Activated CD8-positive, alpha-beta memory T cell treated with anti-CD3 and anti-CD28 coated beads, Interleukin-2, amount 50 U/mL, for 4 hours (primary cell): ENCODE results near the gene ZNF160.
"Not testable (repeated sequence)": the region's sequence is repeated elsewhere in the genome, so short reads cannot be mapped to it uniquely, and the experiment has no call there.

Experiments used
- DNase-seq: peaks from one replicate; pipeline ENCODE4 v3.0.0-alpha.2; 2020

Gene ZNF160

DNA sequence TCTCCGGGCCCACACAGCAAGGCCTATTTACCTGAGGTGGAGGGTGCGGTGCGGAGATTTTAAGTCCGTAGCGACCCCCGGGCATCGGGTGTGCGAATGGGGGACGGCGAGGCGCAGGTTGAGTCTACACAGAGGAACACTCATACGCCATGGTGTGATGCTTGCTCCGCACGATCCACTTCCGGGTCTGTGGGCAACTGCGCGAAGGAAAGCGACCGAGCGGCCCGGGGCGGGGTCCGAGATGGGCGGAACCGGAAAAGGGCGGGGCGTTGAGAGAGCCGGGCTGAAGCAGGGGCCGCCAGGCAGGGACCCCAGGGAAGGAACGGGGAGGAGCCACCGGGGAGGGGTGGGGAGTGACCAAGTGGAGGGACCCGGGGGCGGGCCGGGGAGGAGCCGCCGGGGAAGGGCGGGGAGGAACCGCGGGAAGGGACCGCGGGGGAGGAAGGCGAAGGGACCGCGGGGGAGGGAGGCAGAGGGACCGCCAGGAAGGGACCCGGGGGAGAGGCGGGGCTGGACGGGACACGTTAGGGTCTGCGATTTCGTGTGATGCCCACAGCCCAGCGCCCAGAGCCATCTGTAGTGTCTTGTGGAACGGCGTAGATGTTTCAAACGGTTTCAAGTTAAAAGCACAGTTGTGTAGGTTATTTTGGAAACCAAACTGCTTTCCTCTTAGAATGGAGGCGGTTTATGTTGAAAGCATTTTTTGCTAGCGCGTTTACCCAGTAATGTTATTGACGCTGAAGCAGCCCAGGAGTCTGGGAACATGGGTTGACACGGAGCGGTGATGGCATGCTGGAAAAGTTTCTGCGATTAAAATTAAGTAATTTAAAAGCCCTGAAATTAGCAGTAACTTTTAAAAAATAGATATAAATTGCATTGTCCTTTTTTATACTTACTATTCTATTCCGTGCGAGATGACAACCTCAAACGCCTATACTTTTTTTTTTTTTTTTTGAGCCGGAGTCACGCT is at the start of gene ZNF160:
ZNF160 (minus strand) TSS at position 189 of the 970 bp plus-strand sequence. CDS start 17,146 bp downstream, outside the sequence.
- peak; percentile 99 for DNase-seq

DNA sequence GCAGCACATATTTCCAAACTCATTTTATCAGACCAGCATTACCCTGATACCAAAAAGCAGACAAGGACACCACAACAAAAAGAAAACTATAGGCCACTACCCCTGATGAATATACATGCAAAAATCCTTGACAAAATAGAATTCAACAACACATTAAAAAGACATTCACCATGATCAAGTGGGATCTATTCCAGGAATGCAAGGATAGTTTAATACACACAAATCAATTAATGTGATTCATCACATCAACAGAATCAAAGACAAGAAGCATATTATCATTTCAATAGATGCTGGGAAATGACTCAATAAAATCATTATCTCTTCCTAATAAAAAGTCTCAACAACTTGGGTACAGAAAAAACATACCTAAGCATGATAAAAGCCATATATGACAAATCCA is 44.4 kb upstream of the ZNF160 start:
- DNase-seq: no peak

DNA sequence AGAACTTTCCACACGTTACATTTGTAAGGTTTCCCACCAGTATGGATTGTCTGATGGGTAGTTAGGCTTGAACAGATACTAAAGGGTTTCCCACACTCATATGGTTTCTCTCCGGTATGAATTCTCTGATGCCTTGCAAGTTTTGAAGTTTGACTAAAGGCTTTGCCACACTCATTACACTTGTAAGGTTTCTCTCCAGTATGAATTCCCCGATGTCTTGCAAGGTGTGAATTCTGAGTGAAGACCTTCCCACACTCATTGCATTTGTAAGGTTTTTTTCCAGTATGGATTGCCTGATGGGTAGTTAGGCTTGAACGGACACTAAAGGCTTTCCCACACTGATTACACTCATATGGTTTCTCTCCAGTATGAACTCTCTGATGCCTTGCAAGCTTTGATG is 37.1 kb upstream of the ZNF160 start:
- no peak for DNase-seq

DNA sequence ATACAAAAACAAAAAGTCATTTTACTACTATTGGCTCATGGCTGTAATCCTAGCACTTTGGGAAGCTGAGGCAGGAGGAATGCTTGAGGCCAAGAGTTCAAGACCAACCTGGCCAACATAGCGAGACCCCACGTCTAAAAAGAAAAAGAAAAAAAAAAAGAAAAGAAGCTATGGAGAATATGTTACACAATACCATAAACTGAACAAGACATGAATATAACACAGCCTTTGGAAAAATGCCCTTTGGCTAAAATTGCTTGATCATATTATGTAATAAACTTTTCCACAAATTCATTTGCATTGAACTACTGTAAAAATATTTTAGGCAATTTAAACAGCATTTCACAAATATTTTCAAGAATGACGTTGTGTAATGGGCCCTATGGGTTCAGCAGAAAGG is 33.2 kb upstream of the ZNF160 start:
- DNase-seq: no peak

DNA sequence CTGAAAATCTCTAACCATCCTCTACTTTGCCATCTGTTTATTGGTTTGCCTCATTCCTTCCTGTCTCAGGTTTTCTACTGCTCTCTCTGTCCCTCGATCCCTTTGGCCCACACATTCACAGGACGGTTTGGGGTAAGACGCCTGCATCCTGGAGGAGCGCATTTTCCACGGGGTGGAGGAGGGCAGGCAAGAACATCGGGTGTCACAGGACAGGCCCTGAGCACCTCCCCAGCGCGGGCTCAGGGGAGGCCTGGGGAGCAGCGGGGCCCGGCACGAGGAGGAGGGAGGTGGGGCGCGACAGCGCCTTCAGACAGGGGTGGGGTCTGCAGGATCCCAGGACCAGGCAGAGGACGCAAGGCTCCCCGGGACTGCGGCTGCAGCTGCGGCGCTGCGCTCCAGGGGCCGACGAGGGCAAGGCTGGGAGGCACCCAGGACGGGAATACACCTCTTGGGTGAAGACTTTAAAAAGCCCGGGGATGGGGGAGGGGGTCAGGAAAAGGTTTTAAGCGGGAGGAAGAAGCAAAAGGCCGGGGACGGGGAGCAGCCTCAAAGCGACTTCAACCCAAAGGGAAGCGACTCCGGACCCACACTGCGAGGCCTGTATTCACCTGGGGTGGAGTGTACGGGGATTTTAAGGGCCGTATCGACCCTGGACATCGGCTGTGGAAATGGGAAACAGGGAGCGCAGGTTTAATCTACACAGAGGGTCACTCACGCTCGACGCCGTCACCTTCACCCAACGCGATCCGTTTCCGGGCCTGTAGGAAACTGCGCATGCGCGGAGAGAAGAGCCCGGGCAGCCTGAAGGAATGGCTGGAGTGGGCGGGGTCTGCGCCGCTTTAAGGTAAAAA is 29.1 kb upstream of the ZNF160 start, which contains the start of gene ZNF415:
ZNF415 (minus strand) TSS at position 770 of the 851 bp plus-strand sequence. CDS start 10,234 bp downstream, outside the sequence.
- DNase-seq: peak; percentile 28

DNA sequence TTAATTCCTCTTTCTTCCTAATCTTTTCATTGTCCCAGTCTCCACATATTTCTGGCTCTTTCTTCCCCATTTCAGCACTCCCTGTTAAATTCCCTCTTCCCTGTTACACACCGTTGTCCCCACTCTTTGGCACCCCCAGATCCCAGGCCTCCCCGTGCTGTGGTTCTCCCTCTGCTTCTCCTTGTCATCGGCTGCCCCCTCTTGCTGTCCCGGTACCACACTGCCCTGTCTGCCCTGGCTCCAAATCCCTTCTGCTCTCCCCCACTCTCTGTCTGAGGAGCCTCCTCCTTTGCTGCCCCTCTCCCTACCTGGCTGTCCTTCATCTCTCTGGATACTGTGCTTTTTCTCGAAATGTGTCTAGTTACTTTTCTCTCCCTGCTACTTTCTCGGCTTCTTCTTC is 28.5 kb upstream of the ZNF160 start:
- no peak for DNase-seq

DNA sequence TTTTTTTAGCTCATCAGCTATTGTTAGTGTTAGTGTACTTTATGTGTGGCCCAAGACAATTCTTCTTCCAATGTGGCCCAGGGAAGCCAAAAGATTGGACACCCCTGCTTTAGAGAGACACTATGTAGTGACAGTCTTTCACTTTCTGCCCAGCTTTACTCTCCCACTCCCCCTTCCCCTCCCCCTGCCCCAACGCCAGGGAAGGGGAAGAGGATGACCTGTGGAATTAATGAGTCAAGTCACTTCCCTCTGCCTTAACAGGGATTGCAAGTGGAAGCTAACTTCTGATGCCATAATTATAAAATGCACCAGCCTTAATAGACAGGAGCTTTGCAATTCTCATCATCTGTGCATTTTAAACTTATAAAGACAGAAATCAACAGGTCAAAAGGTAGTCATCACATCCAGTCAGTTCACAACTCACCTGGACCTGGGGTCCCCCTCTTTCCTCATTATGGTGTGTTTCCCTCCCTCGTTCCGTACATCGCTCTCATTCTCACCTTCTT is 27.9 kb upstream of the ZNF160 start:
- DNase-seq: no peak

DNA sequence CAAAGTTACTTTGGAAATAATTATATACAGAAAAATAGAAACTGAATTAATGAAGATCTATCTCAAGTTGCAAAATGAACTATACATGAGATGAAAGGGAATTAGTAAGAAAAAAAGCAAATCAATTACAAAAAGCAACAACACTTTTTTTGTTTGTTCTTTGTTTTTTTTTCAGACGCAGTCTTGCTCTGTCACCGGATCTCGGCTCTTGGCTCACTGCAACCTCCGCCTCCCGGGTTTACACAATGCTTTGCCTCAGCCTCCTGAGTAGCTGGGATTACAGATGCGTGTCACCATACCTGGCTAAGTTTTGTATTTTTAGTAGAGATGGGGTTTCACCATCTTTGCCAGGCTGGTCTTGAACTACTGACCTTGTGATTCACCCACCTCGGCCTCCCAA is 27.3 kb upstream of the ZNF160 start:
- no peak for DNase-seq

DNA sequence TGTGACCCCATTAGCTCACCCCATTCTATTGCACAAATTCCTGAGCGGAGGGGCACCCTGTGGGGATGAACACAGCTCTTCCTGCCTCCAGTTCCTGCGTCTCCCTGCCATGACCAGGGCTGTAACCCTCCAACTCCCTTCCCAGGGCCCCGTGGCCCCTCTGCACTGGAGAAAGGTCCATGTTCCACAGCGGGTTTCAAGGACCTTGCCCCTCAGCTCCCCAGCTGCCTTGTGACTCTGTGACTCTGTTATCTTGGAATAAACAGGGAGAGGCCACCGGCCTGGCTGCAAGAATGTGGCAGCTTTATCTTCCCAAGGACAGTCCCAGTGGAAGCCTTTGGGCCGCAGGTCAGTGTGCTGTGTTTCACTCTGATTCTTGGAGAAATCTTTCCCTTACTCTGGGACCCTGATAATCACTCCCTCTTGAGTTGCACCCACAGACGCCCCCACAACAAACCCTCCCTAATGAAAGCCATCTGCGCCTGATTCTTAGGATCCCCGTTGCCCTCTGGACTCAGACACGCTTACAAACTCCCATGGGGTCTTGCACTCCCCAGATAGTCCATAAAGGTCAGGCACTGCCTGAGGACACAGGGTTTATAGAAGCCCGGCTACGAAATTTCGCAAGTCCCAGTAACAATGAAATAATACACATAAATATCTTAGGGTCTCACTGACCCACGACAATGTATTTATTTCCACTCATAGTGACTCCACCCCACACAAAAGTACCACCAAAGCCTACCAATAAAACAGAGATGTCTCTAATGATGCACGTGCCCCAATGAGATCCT is 23.7 kb upstream of the ZNF160 start:
- DNase-seq: not testable (repeated sequence)

DNA sequence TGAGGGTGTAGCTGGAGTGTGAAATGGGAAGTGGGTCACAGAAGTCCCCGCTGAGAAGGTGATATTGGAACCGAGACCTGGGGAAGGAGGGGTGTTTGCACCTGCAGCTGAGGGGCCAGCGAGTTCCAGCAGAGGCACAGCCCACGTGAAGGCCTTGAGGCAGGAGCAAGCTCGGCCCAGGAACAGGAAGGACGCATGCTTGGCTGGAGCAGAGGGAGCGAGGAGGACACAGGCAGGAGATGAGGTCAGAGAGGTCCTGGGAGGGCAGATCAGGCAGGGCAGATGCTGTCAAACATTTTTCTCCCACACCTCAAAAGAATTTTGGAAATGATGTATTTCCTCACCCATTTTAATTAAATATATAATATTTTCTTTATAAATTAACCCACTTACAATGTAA is 20.2 kb upstream of the ZNF160 start:
- no peak for DNase-seq

DNA sequence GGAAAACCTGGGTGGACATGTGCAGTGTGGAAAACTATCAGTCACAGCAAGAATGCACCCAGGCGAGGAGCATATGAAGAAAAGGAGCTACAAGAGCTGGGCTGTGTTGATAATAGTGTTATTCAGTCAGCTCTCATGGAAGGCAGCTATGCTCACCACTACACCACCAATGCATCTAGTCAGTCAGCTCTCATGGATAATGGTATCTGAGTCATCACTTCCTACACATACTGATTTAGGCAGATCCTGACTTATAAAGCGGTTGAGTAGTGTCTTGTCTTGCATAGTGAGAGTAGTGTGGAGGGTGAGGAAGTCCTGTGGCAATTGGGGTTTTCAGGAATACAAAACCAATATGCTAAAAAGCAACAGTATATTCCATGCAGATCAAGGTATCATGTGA is 9.1 kb upstream of the ZNF160 start:
- no peak for DNase-seq

DNA sequence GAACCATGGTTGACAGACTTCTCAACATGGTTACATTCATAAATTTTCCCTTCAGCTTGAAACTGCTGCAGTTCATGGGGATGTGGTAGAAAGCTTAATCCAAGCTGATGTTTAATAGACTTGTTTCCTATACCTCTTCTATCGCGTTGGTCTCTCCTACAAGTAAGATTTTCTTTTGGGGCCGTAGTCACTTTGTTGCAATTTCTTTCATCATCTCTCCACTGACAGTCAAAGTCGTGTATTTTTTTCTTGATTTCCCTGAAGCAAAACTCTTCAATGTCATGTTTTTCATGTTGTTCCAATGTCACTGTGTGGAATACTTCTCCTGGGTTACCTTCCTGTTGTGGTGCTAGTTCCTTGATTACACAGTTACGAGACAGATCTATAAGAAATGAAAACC is 6.3 kb upstream of the ZNF160 start:
- no peak for DNase-seq

DNA sequence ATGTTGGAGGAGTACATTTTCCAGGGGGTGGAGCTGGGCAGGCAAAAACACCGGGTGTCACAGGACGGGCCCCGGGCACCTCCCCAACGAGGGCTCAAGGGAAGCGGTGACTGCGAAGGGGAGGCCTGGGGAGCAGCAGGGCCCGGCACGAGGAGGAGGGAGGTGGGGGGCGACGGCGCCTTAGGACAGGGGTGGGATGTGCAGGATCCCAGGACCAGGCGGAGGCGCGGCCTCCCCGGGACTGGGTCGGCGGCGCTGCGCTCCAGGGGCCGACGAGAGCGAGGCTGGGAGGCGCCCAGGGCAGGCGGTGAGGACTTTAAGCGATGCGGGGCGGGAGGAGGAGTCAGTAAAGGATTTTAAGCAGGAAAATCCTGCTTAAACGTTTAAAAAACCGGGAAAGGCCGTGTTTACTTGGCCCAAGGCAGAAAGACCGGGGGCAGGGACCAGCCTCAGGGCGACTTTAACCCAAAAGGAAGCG is 427 bp downstream of the ZNF160 start:
- DNase-seq: peak; percentile 26

DNA sequence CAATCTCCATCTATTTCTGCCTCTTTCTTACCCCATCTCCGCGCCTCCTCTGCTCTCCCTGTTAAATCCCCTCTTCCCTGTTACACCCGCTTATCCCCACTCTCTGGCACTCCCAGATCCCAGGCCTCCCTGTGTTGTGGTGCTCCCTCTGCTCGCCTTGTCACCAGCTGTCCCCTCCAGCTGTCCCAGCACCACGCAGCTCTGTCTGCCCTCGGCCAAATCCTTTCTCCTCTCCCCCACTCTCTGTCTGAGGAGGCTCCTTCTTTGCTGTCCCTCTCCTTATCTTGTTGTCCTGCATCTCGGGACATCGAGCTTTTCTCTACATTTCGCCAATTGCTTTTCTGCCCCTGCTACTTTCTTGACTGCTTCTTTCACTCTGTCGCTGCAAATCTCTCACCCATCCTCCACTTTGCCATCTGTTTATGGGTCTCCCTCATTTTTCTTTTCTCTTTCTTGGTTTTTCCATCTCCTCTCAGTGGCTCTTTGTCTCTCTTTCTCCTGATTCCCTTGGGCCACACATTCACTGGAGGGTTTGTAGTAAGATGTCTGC is 941 bp downstream of the ZNF160 start:
- no peak for DNase-seq

DNA sequence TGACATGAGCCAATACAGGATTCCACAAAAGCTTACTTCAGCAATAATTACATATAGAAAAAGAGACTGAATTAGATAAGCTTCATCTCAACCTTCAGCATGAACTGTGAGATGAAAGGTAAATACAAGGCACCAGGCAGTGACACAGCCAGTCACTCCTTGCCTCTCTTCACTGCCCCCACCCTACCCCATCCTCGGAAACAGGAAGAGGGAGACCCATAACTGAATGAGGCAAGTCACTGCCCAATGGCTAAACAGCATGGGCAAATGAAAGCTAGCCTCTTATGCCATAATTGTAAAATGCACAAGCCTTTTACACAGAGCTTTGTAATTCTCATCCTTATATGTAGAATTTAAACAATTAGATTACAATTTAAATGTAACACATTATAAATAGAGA is 1.7 kb downstream of the ZNF160 start:
- no peak for DNase-seq

DNA sequence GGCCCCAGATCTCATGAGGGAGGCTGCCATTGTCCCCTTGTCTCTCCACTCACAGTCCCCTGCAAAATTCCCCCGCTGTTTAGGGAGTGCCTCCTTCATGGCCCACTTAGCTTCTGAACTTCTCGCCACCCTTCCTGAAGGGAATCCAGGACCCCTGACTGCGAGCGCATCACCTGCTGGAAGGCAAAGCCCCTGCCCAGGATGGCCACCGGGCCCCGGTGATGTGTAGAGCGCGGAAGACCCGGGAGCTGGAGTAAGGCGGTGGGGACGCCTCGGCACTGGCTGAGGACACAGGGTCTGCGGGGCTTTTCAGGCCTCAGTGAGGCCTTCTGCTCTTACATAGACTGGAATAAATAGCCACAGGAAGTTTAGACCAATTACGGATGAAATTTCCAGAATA is 4.7 kb downstream of the ZNF160 start:
- DNase-seq: not testable (repeated sequence)

DNA sequence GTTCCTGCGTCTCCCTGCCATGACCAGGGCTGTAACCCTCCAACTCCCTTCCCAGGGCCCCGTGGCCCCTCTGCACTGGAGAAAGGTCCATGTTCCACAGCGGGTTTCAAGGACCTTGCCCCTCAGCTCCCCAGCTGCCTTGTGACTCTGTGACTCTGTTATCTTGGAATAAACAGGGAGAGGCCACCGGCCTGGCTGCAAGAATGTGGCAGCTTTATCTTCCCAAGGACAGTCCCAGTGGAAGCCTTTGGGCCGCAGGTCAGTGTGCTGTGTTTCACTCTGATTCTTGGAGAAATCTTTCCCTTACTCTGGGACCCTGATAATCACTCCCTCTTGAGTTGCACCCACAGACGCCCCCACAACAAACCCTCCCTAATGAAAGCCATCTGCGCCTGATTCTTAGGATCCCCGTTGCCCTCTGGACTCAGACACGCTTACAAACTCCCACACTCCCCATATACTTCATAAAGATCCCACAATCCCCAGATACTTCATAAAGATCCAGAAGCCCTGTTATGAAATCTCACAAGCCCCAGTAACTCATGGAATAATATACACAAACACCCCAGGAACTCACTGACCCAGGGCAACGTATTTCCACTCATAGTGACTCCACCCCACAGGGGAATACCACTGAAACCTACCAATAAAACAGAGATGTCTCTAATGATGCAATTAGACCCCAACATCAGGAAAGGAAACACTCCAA is 6.1 kb downstream of the ZNF160 start:
- not testable (repeated sequence) for DNase-seq

DNA sequence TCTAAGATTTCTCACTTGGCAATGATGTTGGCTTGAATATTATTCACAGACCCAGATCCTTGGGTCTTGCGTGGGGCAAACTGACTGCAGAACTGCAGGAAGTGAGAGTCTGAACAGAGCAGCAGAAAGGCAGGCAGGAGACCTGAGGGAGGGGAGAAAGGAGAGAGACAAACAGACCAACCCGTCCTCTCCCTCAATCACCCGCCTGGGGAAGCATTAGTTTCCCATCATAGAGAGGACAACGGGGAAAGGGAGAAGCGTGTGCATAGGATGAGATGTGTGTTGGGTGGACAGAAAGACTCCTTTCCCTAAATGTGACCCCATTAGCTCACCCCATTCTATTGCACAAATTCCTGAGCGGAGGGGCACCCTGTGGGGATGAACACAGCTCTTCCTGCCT is 6.6 kb downstream of the ZNF160 start:
- DNase-seq: not testable (repeated sequence)

DNA sequence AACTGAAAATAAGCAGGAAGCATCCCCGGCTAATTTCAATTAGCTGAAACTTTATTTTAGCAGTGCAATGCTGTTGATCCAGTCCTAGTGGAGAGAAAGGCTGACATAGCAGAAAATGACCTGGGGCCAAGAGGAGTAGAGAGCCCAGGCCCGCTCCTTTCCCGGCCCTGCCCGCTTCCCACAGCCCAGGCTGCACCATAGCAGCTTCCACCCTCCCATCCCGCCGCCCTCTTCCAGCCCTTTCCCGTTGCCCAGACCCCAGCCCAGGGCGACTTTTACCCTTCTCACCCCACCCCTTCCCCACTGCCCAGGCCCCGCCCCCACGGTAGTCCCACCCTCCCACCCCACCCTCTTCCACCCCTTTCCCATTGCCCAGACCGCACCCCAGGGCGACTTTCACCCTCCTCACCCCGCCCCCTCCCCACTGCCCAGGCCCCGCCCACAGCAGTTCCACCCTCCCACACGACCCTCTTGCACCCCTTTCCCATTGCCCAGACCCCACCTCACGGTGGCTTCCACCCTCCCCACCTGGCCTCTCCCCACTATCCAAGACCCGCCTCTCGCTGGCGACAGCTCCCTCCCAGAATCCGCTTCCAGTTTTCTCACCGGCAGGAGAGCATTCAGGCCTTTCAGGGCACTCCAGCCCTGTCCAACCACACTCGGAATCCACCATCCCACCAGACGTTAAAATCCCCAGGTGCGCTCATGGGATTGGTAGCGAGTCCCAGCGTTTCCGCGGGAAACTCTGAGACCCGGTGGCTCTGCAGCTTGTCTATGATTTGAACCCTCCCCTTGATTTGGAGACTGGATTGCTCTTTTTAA is 8.3 kb downstream of the ZNF160 start:
- no peak for DNase-seq

DNA sequence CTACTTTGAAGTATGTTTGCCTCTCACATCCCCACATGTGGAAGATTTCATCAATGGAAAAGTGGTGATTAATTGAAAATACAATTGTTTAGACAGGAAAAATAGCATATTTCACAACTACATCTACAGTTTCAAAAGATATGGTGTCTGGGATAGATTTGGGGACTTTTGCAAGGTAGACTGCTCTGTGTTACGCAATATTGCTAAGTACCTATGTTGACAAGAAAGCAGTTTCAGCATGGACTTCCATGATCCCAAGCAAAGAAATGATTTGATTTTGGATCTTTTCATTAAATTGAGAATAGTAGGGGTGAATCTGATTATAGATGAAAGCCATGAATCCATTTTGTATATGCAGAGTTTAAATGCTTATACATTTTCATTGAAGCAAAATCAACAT is 10.5 kb downstream of the ZNF160 start:
- DNase-seq: no peak
